Motor neuron (in vitro differentiated cells): Measurements from ENCODE around the gene TMEM222. TPM values are rescaled to one million over a fixed set of nuclear protein-coding genes. Genes with fewer than 3 reads are reported as not detected.

Experiments
- ATAC-seq, 8 experiments: fragments of 200-7000 bp; cut with Tn5 transposase; replicated peaks in 6 of 8; 2 replicates each; pipeline ENCODE4 v1.8.0; 2021; ENCODE audit warnings: mild to moderate bottlenecking in 8 of 8, moderate library complexity in 8 of 8
- H3K27ac ChIP-seq, 2 donors: fragments of 250-450 bp; sonication (Bioruptor Pico); 2 replicates each; pipeline ENCODE4 v1.9.0; 2021; ENCODE audit warnings: antibody characterized with exemption in 2 of 2, mild to moderate bottlenecking in 2 of 2, moderate library complexity in 1 of 2
- H3K4me1 ChIP-seq, 2 donors: fragments of 250-450 bp; sonication (Bioruptor Pico); replicated peaks in 1 of 2; 2 replicates each; pipeline ENCODE4 v1.6.1; 2021; ENCODE audit warnings: antibody characterized with exemption in 2 of 2, mild to moderate bottlenecking in 2 of 2, moderate library complexity in 1 of 2
- H3K4me3 ChIP-seq, 5 donors: fragments of 250-450 bp; sonication (Bioruptor Pico); 2 replicates each; pipeline ENCODE4 v1.9.0; 2021; ENCODE audit warnings: antibody characterized with exemption in 5 of 5, mild to moderate bottlenecking in 5 of 5, moderate library complexity in 4 of 5
- WGBS, 10 experiments: fragments of 450-650 bp; shearing (Covaris generic); methylation state at CpG; one replicate each; pipeline ENCODE4 v1.0.0; 2022; 5-methylcytosine and 5-hydroxymethylcytosine counted together
- in situ Hi-C, 9 experiments: fragments of 400-800 bp; cut with MboI; loops; one replicate each; pipeline ENCODE4 v1.15.0; 2021; ENCODE audit warnings: low sequenced_read_pairs in 9 of 9, low pct_unique_long_range_greater_than_20kb in 2 of 9; ENCODE audit not compliant: unreplicated experiment in 9 of 9
- total RNA-seq, 8 experiments: library from RNA; unstranded; fragments of 300-600 nt; gene quantifications; 2 replicates each; pipeline versions ENCODE4 v1.2.3 to v1.2.4, GENCODE V29; 2022

TMEM222 gene
- total RNA-seq, 8 experiments from 2014 or later = 27.0 to 57.4 (median 38.0) TPM

DNA sequence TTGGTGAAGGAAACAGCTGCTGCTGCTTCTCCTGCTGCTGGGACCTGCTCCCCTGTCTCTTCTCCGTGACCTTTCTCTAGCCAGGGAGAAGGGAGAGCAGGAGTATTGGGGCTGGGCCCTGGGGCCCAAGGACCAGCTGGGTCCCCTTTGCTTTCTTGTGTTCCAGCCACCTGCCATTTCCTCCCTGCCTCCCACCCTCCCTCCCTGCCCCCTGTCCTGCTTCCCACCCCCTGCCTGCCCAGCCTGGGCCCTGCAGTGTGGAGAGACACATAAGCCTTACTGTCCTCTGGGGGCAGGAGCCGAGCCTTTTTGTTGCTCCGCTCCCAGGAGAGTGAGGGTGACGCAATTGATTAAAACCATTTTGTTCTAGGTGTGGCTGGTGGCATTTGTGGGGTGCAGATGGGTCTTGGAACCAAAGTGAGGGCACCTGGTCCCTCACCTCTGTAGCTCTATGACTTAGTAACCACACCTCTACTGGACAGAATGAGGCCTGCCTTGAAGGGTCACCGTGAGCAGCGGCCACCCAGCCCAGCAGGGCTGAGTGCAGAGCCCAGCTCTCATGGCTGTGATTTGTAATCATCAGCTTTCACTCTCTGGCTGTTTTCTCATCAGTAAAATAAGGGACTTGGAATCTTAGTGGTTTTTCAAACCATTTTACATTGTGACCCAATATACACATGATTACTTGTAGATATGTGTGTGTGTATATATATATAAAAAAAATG is 13.9 kb upstream of the TMEM222 start:
- Histone ChIP-seq H3K4me3 (no peak overlapping the region), H3K4me1 (peaks cover 24 to 26% of the 10 kb centered on the region in 2 donors), H3K27ac (peak overlapping the region; percentile 83 to 85)
- WGBS, 10 experiments = 43 to 100% (median 61%) methylated on average over 1 to 4 of the region's 6 CpGs; no CpG with 5 or more reads in 6 of the 10 experiments
- peak in 5 of 8 experiments; percentile 69 to 77 (median 71) for ATAC-seq
- in situ Hi-C loops = loop anchor here in 5 of 9 experiments (10.0 to 25.0 kb wide), 3 partner anchors 87 to 354 kb away; partner anchors contain the start of genes AHDC1 (in 3 of the 5), GPR3 (in 2 of the 5) and IFI6 (in 1 of the 5)

DNA sequence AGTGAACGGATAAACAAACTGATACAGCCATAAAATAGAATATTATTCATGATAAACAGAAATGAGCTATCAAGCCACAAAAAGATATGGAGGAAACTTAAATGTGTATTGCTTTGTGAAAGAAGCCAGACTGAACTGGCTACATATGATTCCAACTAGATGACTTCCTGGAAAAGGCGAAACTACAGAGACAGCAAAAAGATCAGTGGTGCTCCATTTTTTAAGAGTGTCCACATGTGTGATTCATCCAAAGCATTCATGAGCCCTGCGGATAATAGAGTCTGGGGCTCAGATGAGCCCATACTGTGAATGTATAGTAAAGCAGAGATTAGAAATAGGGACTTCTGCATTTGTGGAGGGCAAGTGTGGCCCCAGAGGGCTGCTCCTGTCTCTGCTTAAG is 7.8 kb upstream of the TMEM222 start:
- no peak overlapping the region for H3K27ac ChIP-seq
- in situ Hi-C loops = loop anchor here in 4 of 9 experiments (25.0 kb wide), 2 partner anchors 298 to 348 kb away; partner anchors contain the start of genes AHDC1 (in 3 of the 4) and IFI6 (in 1 of the 4)
- H3K4me3 ChIP-seq = no peak overlapping the region
- H3K4me1 ChIP-seq = peaks cover 11 to 16% of the 10 kb centered on the region in 2 donors
- no peak for ATAC-seq
- WGBS, 10 experiments = 14 to 100% (median 88%) methylated on average over 1 to 3 of the region's 3 CpGs

GRCh38 chr1:27314737-27315136 is 7.2 kb upstream of the TMEM222 start:
- H3K4me1 ChIP-seq = peaks cover 11 to 16% of the 10 kb centered on the region in 2 donors
- WGBS, 10 experiments = 21 to 95% (median 65%) methylated on average over 1 to 2 of the region's 2 CpGs; no CpG with 5 or more reads in 5 of the 10 experiments
- in situ Hi-C loops = loop anchor here in 4 of 9 experiments (25.0 kb wide), 2 partner anchors 298 to 348 kb away; partner anchors contain the start of genes AHDC1 (in 3 of the 4) and IFI6 (in 1 of the 4)
- H3K4me3 ChIP-seq = no peak overlapping the region
- no peak overlapping the region for H3K27ac ChIP-seq
- ATAC-seq = no peak

- in situ Hi-C loops = loop anchor here in 4 of 9 experiments (25.0 kb wide), 2 partner anchors 295 to 345 kb away; partner anchors contain the start of genes AHDC1 (in 3 of the 4) and IFI6 (in 1 of the 4)
Observed at GRCh38 chr1:27316860-27317259, 5.1 kb upstream of the TMEM222 start.

DNA sequence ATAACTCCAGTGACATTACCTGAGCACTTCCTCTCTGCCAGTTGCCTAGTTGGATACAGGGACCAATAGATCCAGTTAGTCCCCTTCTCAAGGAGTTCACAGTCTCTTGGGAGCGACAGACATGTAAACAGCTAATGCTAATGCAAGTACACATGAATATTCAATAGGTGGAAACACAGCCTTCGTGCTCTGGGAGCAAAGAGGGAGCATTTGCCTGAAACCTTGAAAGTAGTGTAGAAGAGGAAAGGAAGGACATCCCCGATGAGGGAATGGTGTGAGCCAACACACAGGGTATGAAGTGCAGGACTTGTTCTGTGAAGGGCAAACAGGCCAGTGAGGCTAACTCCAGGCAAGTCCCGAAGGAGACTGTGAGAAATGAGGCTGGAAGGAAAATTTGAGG is 3.8 kb upstream of the TMEM222 start:
- Histone ChIP-seq H3K27ac (peak overlapping the region; percentile 14 to 56), H3K4me3 (no peak overlapping the region), H3K4me1 (peaks cover 19 to 23% of the 10 kb centered on the region in 2 donors)
- WGBS, 10 experiments = 0 to 40% (median 14%) methylated on average over 1 to 4 of the region's 4 CpGs; no CpG with 5 or more reads in 2 of the 10 experiments
- peak in 3 of 8 experiments; percentile 22 to 36 (median 31) for ATAC-seq
- in situ Hi-C loops = loop anchor here in 4 of 9 experiments (25.0 kb wide), 2 partner anchors 294 to 344 kb away; partner anchors contain the start of genes AHDC1 (in 3 of the 4) and IFI6 (in 1 of the 4)

More at GRCh38 chr1:27316860-27317259, 5.1 kb upstream of the TMEM222 start:
- Histone ChIP-seq H3K4me1 (peaks cover 16 to 20% of the 10 kb centered on the region in 2 donors), H3K27ac (no peak overlapping the region), H3K4me3 (no peak overlapping the region)
- no peak for ATAC-seq
- WGBS, 10 experiments = 74 to 100% (median 94%) methylated on average over 1 to 5 of the region's 5 CpGs; no CpG with 5 or more reads in 4 of the 10 experiments

DNA sequence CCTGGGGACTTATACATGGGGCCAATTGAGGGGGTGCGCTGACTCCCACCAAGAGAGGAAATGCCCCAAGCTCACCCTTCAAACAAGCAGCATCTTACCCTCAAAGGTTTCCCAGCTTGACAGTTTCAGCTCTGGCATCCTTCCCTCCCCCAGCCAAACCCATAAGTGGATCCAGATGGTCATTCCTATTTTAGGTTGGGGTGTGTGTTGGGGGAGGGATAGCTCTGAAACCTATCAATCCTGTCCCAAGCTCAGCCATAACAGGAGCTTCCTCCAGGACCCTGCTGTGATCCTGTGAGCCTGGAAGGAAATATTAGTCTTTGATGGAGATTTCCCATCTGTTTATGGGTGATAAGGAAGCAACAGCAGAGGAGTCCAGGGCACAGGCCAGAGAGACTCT is 3.4 kb upstream of the TMEM222 start:
- ATAC-seq = peak in 2 of 8 experiments; percentile 1 to 3
- 17 to 100% (median 67%) methylated on average over 1 of the region's 1 CpG; no CpG with 5 or more reads in 6 of the 10 experiments for WGBS, 10 experiments
- Histone ChIP-seq H3K4me3 (no peak overlapping the region), H3K27ac (peak overlapping the region; percentile 14 to 56), H3K4me1 (peaks cover 23 to 28% of the 10 kb centered on the region in 2 donors)
- in situ Hi-C loops = loop anchor here in 4 of 9 experiments (25.0 kb wide), 2 partner anchors 294 to 344 kb away; partner anchors contain the start of genes AHDC1 (in 3 of the 4) and IFI6 (in 1 of the 4)

GRCh38 chr1:27322569-27323240 is 742 bp downstream of the TMEM222 start:
- in situ Hi-C loops = loop anchor here in 5 of 9 experiments (10.0 to 25.0 kb wide), 3 partner anchors 62 to 340 kb away; partner anchors contain the start of genes AHDC1 (in 3 of the 5), CD164L2 (in 1 of the 5) and IFI6 (in 1 of the 5)
- WGBS, 10 experiments = 0 to 60% (median 7%) methylated on average over 1 to 10 of the region's 10 CpGs
- no peak for ATAC-seq
- Histone ChIP-seq H3K27ac (peak overlapping the region; percentile 93 to 95), H3K4me3 (peak overlapping the region; percentile 66 to 97 (median 91)), H3K4me1 (peaks cover 23 to 26% of the 10 kb centered on the region in 2 donors)

DNA sequence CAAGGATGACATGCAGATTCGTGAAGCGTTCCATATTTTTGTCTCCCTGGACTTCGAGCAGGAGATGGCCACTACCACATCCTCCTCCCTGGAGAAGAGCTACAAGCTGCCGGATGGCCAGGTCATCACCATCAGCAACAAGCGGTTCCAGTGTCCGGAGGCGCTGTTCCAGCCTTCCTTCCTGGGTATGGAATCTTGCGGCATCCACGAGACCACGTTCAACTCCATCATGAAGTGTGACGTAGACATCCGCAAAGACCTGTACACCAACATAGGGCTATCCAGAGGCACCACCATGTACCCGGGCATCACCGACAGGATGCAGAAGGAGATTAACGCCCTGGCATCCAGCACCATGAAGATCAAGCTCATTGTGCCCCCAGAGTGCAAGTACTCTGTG is 3.3 kb downstream of the TMEM222 start:
- WGBS, 10 experiments = 73 to 100% (median 95%) methylated on average over 2 to 14 of the region's 15 CpGs; no CpG with 5 or more reads in 2 of the 10 experiments
- Histone ChIP-seq H3K27ac (no peak overlapping the region), H3K4me1 (peaks cover 13% of the 10 kb centered on the region in 2 donors), H3K4me3 (no peak overlapping the region)
- ATAC-seq = no peak
- in situ Hi-C loops = loop anchor here in 1 of 9 experiments (10.0 kb wide), 1 partner anchor 60 kb away; the partner anchor contains the start of gene CD164L2

GRCh38 chr1:27327964-27328363 is 6.0 kb downstream of the TMEM222 start:
- Histone ChIP-seq H3K4me3 (no peak overlapping the region), H3K4me1 (peaks cover 7 to 8% of the 10 kb centered on the region in 2 donors), H3K27ac (no peak overlapping the region)
- in situ Hi-C loops = loop anchor here in 1 of 9 experiments (10.0 kb wide), 1 partner anchor 57 kb away; the partner anchor contains the start of gene CD164L2
- 57 to 100% (median 92%) methylated on average over 1 to 5 of the region's 5 CpGs; no CpG with 5 or more reads in 2 of the 10 experiments for WGBS, 10 experiments
- ATAC-seq = no peak

DNA sequence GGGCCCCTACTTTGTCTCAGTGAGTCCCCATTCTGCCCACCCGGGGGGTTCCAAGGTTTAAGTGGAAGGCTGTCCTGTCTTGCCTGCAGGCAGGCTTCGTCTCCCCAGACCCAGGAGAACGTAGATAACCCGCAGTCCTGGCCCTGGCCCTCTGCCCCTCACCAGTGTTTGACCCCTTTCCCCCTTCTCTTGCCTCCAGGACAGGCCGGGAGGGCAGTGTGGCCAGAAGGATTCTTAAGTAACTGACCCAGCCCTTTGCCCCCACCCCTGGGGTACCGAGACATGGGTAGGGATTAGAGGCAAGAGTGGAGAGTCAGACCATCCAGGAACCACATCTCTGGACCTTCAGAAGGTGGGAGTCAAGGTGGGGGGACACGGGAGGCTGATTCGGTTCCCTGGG is 8.8 kb downstream of the TMEM222 start:
- Histone ChIP-seq H3K27ac (no peak overlapping the region), H3K4me3 (no peak overlapping the region), H3K4me1 (no peaks in the 10 kb centered on the region)
- in situ Hi-C loops = no loop called here
- 88 to 92% (median 92%) methylated on average over 2 to 5 of the region's 8 CpGs; no CpG with 5 or more reads in 6 of the 10 experiments for WGBS, 10 experiments
- ATAC-seq = no peak

- no peaks in the 10 kb centered on the region for H3K4me1 ChIP-seq
- in situ Hi-C loops = no loop called here
- H3K4me3 ChIP-seq = no peak overlapping the region
- H3K27ac ChIP-seq = no peak overlapping the region
- WGBS, 10 experiments = 68 to 100% (median 97%) methylated on average over 2 to 3 of the region's 3 CpGs; no CpG with 5 or more reads in 6 of the 10 experiments
- peak in 2 of 8 experiments; percentile 19 to 21 for ATAC-seq
Observed at GRCh38 chr1:27331426-27331825, 9.5 kb downstream of the TMEM222 start.

- in situ Hi-C loops = no loop called here
- no peak overlapping the region for H3K4me3 ChIP-seq
- ATAC-seq = no peak
- WGBS, 10 experiments = 80 to 100% (median 100%) methylated on average over 1 to 3 of the region's 5 CpGs; no CpG with 5 or more reads in 7 of the 10 experiments
- H3K27ac ChIP-seq = no peak overlapping the region
- H3K4me1 ChIP-seq = no peaks in the 10 kb centered on the region
Observed at GRCh38 chr1:27331922-27332321, 10.0 kb downstream of the TMEM222 start.
